Left ventricle myocardium inferior (tissue), 1 donor: ENCODE measurements around the gene MKNK1. TPM values are rescaled to one million over a fixed set of nuclear protein-coding genes. Genes with fewer than 3 reads are reported as not detected.
A peak's percentile ranks its signal among the peaks of the same experiment; 100 is the strongest.

Source experiments
- DNase-seq: peaks from one replicate; pipeline ENCODE4 v3.0.0-alpha.2; 2020
- H3K27ac ChIP-seq: fragments of 200-600 bp; replicated peaks from 2 replicates; pipeline ENCODE4 v1.8.0; 2021
- H3K27me3 ChIP-seq: fragments of 200-600 bp; 2 replicates; pipeline ENCODE4 v1.8.0; 2021; ENCODE audit warnings: low read depth
- H3K36me3 ChIP-seq: fragments of 200-600 bp; 2 replicates; pipeline ENCODE4 v1.8.0; 2021
- H3K4me1 ChIP-seq: fragments of 200-600 bp; 2 replicates; pipeline ENCODE4 v1.8.0; 2021
- H3K4me3 ChIP-seq: fragments of 200-600 bp; 2 replicates; pipeline ENCODE4 v1.8.0; 2021; ENCODE audit warnings: mild to moderate bottlenecking, moderate library complexity
- H3K9me3 ChIP-seq: fragments of 200-600 bp; replicated peaks from 2 replicates; pipeline ENCODE4 v1.8.0; 2021
- CTCF ChIP-seq: fragments of 200-600 bp; IDR thresholded peaks from 2 replicates; pipeline ENCODE4 v1.8.0; 2021; ENCODE audit warnings: antibody characterized with exemption, mild to moderate bottlenecking, borderline replicate concordance
- intact Hi-C: fragments of 100-400 bp; cut with micrococcal nuclease; formaldehyde crosslinking; loops from one replicate; pipeline ENCODE4 v1.11.0; 2022
- total RNA-seq: library from RNA; stranded (reverse); fragmentation: NEBNext Ultra II Directional; extraction: Animal tissue kit (Norgen Biotek cat#: 25700); gene quantifications from one replicate; pipeline ENCODE4 v1.2.1, GENCODE V29; 2021
- donor health status: DM: no; HTN: yes; CAD: no; lungs with severe emphysema.

Gene MKNK1
- total RNA-seq, 1 donor from 2014 or later: 43.5 TPM

DNA sequence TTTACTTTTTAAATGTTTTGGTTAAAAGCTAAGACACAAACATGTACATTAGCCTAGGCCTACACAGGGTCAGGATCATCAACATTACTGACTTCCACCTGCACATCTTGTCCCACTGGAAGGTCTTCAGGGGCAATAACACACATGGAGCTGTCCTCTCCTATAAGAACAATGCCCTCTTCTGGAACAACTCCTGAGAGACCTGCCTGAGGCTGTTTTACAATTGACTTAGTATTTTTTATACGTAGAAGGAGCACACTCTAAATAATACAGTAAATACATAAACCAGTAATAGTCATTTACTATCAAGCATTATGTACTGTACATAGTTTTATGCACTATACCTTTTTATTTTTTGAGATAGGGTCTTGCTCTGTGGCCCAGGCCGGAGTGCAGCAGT lies 26.7 kb upstream of the MKNK1 start:
- Histone ChIP-seq H3K27me3 (no peaks in the 10 kb centered on the region), H3K9me3 (no peaks in the 10 kb centered on the region), H3K27ac (no peak overlapping the region), H3K4me1 (no peaks in the 10 kb centered on the region), H3K36me3 (peaks cover 63% of the 10 kb centered on the region), H3K4me3 (no peak overlapping the region)
- TF ChIP-seq CTCF: no peak
- no peak for DNase-seq
- intact Hi-C loops: no loop called here

GRCh38 chr1:46623743-46624644 lies 19.9 kb upstream of the MKNK1 start:
- Histone ChIP-seq H3K4me3 (no peak overlapping the region), H3K4me1 (peaks cover 21% of the 10 kb centered on the region), H3K36me3 (no peaks in the 10 kb centered on the region), H3K27ac (peak overlapping the region; percentile 40), H3K27me3 (no peaks in the 10 kb centered on the region), H3K9me3 (no peaks in the 10 kb centered on the region)
- intact Hi-C loops: no loop called here
- DNase-seq: no peak
- no peak for TF ChIP-seq CTCF

DNA sequence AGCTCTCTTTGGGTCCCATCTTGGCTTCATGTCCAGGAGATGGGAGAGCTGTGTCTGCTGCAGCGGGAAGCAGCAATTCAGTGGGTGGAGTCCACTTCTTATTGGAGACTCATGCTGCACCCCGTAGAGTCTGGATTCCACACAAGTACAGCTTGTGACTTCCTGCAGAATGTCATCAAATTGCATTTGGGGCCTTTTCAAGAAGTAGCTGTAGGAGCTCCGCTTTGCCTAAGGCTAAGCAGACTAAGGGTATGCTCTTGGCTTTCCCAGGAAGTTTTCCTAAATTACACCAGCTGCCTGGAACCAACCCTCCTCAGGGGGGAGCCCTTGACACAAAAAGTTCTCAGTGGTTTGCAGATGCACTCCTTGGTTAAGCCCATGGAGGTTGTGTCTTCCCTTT lies 18.3 kb upstream of the MKNK1 start:
- no peaks in the 10 kb centered on the region for H3K36me3 ChIP-seq
- H3K27me3 ChIP-seq: no peaks in the 10 kb centered on the region
- no peak overlapping the region for H3K4me3 ChIP-seq
- no peaks in the 10 kb centered on the region for H3K9me3 ChIP-seq
- H3K27ac ChIP-seq: no peak overlapping the region
- intact Hi-C loops: no loop called here
- DNase-seq: no peak
- H3K4me1 ChIP-seq: peaks cover 24% of the 10 kb centered on the region
- peak; percentile 62 for TF ChIP-seq CTCF

- Histone ChIP-seq H3K36me3 (no peaks in the 10 kb centered on the region), H3K9me3 (no peaks in the 10 kb centered on the region), H3K27ac (no peak overlapping the region), H3K4me1 (peaks cover 28% of the 10 kb centered on the region), H3K4me3 (no peak overlapping the region), H3K27me3 (no peaks in the 10 kb centered on the region)
- no peak for DNase-seq
- no peak for TF ChIP-seq CTCF
- intact Hi-C loops: no loop called here
Measured at GRCh38 chr1:46621930-46622329, 17.9 kb upstream of the MKNK1 start.

- Histone ChIP-seq H3K4me3 (no peak overlapping the region), H3K27ac (no peak overlapping the region), H3K9me3 (no peaks in the 10 kb centered on the region), H3K4me1 (peaks cover 44% of the 10 kb centered on the region), H3K36me3 (no peaks in the 10 kb centered on the region), H3K27me3 (no peaks in the 10 kb centered on the region)
- intact Hi-C loops: no loop called here
- TF ChIP-seq CTCF: no peak
- no peak for DNase-seq
Measured at GRCh38 chr1:46619656-46620258, 15.7 kb upstream of the MKNK1 start.
